PFSK-1 (cell line): ENCODE data around the gene CCNI.

ENCODE experiments used
- FOXP2 ChIP-seq: optimal IDR thresholded peaks from 2 replicates; pipeline ENCODE3; 2011; ENCODE audit warnings: borderline replicate concordance, control low read depth, inconsistent platforms; ENCODE audit not compliant: insufficient read depth; ENCODE audit errors: extremely low read length, extremely low read depth
- POLR2AphosphoS5 ChIP-seq: IDR thresholded peaks from 2 replicates; pipeline ENCODE4 v1.6.1; 2012; ENCODE audit warnings: low read depth, mild to moderate bottlenecking, control low read depth, low read length, moderate library complexity
- REST ChIP-seq, 2 experiments: IDR thresholded peaks; 2 replicates each; pipeline versions ENCODE4 v1.6.1 to v1.8.0; 2011 to 2012; ENCODE audit warnings: low read depth in 2 of 2, low read length in 2 of 2, control low read depth in 1 of 2, inconsistent platforms in 1 of 2, mild to moderate bottlenecking in 1 of 2, moderate library complexity in 1 of 2; ENCODE audit not compliant: insufficient read depth in 1 of 2
- SIN3A ChIP-seq: IDR thresholded peaks from 2 replicates; pipeline ENCODE4 v1.6.1; 2012; ENCODE audit warnings: mild to moderate bottlenecking, low read length, moderate library complexity, borderline replicate concordance; ENCODE audit not compliant: insufficient read depth
- TAF1 ChIP-seq: IDR thresholded peaks from 2 replicates; pipeline ENCODE4 v1.6.1; 2012; ENCODE audit warnings: low read length, control low read depth, borderline replicate concordance; ENCODE audit not compliant: insufficient read depth

CCNI gene

GRCh38 chr4:77073106-77073809, 2.5 kb downstream of the CCNI start:
- no peak for TF ChIP-seq REST (IDR thresholded peaks at IDR 0.05; ENCODE audit: insufficient read depth in 1 of 2, low read depth in 2 of 2, low read length in 2 of 2)
- no peak for TF ChIP-seq TAF1
- TF ChIP-seq POLR2AphosphoS5: no peak
- no peak for TF ChIP-seq FOXP2
- TF ChIP-seq SIN3A: no peak

- TF ChIP-seq POLR2AphosphoS5 (no peak), TAF1 (no peak), SIN3A (no peak), REST (IDR thresholded peaks at IDR 0.05; ENCODE audit: insufficient read depth in 1 of 2, low read depth in 2 of 2, low read length in 2 of 2) (no peak), FOXP2 (no peak)
Observed at GRCh38 chr4:77072195-77072753, 3.5 kb downstream of the CCNI start.

GRCh38 chr4:77065382-77065781, 10.4 kb downstream of the CCNI start:
- TF ChIP-seq REST (IDR thresholded peaks at IDR 0.05; ENCODE audit: insufficient read depth in 1 of 2, low read depth in 2 of 2, low read length in 2 of 2) (no peak), TAF1 (no peak), FOXP2 (no peak), POLR2AphosphoS5 (no peak), SIN3A (no peak)

GRCh38 chr4:77062856-77063255, 12.9 kb downstream of the CCNI start:
- TF ChIP-seq REST (IDR thresholded peaks at IDR 0.05; ENCODE audit: insufficient read depth in 1 of 2, low read depth in 2 of 2, low read length in 2 of 2) (no peak), TAF1 (no peak), POLR2AphosphoS5 (no peak), SIN3A (no peak), FOXP2 (no peak)
